HG02798 (cell line): Measurements from ENCODE around the gene CD28.

ENCODE experiments used
- ATAC-seq: cut with Tn5 transposase; IDR thresholded peaks from one replicate; pipeline ENCODE4 v1.9.1; 2021; ENCODE audit warnings: mild to moderate bottlenecking; ENCODE audit not compliant: unreplicated experiment, poor library complexity

Gene CD28

DNA sequence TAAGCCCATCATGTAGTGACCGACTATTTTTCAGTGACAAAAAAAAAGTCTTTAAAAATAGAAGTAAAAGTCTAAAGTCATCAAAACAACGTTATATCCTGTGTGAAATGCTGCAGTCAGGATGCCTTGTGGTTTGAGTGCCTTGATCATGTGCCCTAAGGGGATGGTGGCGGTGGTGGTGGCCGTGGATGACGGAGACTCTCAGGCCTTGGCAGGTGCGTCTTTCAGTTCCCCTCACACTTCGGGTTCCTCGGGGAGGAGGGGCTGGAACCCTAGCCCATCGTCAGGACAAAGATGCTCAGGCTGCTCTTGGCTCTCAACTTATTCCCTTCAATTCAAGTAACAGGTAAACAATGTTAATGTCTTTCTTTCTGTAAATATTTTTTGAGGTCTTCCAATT lies at the start of gene CD28:
CD28 (plus strand) TSS at position 237 of the 400 bp plus-strand sequence; CDS start at position 295, 58 bp downstream.
- ATAC-seq, result peak; percentile 100

DNA sequence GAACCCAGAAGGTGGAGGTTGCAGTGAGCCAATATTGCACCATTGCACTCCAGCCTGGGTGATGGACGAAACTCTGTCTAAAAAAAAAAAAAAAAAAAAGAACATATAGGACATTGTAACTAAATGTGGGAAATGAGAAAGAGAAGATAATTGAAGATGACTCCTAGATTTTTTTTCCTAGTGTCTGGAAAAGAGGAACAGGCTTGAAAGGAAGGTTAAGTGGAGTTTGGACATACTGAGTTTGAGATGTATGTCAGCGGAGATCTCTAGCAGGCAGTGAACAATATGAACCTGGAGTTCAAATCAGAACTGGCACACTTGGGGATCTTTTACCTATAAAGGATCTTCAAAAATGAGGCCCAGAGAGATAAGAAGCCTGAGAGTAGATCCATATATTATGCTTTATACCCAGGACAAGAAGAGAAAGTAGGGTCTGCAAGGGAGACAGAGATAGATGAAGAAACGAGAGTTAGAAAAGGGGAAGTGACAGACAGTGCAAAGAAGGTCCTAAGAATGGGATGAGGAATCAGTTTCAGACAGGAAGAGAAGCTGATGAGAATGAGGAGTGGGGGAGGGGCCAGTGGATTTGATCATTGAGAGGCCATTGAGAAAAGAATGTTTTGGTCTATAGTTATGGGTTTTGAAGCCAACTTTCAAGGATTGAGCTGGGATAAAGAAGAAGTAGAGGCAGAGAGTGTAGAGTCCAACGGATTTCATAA lies 46.9 kb upstream of the CD28 start:
- ATAC-seq, result peak; percentile 32

DNA sequence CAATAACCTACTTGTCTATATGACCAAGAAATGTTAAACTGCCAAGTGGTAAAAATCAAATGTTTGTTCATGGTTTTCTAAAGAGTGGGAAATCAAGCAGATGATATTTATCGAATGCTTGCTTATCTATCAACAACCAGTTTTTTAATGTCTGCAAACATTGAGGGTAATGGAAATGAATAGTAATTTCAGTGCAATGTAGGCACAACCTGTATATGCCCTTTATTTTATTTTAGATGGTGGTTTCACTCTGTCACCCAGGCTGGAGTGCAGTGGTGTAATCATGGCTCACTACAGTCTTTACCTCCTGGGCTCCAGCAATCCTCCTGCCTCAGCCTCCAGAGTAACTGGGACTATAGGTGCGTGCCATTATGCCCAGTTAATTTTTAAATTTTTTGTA lies 46.0 kb upstream of the CD28 start:
- no peak for ATAC-seq

DNA sequence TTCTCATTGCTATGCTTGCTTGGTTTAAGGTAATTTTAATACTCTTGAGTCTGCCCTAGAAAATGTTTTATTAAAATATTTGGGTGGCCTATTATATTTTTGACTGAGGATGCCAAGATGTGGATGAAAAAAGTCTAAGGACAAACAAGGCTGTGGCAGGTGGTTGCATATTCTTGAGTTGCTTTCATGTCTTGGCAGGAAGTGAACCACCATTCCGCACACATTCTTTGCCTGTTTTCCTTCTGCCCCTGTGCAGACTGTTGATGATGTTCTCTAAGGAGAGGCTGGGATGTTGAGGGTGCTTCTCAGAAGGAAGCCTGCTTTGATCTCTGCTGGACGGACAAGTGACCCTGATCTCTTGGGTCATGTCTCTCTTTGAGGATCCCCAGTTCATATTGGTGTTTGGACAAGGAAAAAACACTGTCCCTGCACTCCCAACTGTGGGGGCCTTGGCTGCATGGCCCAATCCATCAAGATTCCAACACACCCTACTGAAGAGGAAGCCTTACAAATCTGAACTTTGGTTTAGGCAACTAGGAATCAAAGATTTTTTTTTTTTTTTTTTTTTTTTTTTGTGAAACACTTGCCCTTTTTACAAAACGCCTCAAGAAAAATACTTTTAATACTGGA lies 45.0 kb upstream of the CD28 start:
- ATAC-seq, result no peak

DNA sequence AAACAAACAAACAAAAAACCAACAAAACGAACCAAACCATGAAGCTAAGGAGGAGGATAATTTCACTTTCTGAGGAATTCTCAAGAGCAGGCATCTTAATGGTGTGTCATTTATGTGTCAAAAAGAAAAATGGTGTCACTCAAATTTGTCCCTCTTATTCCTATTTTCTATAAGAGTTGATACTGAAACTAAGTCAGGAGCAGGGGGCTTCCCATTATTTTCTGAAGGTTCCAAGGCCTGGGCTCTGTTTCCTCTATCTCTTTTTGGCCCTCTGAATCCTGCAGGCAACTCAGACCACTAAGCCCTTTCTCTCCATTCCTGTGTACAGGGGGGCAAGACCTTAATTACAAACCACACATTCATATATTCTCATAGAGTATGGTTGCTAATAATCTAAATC lies 44.0 kb upstream of the CD28 start:
- no peak for ATAC-seq

DNA sequence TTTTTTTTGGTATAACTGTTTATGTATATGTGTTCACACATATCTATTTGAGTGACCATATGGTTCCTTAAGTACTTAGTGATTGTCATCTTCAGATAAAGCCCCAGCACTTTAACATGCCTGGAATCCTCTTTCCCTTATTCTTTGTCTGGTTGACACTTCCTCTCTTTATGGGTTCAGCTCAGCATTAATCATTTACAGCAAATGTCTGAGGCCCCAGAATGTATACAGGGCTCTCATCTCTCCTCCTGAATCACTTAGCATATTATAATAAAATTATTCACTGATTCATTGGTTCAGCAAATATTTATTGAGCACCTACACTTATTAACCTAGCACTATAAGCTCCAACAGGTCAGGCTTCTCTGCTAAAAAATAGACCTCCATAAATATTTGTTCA lies 43.5 kb upstream of the CD28 start:
- ATAC-seq, result no peak

DNA sequence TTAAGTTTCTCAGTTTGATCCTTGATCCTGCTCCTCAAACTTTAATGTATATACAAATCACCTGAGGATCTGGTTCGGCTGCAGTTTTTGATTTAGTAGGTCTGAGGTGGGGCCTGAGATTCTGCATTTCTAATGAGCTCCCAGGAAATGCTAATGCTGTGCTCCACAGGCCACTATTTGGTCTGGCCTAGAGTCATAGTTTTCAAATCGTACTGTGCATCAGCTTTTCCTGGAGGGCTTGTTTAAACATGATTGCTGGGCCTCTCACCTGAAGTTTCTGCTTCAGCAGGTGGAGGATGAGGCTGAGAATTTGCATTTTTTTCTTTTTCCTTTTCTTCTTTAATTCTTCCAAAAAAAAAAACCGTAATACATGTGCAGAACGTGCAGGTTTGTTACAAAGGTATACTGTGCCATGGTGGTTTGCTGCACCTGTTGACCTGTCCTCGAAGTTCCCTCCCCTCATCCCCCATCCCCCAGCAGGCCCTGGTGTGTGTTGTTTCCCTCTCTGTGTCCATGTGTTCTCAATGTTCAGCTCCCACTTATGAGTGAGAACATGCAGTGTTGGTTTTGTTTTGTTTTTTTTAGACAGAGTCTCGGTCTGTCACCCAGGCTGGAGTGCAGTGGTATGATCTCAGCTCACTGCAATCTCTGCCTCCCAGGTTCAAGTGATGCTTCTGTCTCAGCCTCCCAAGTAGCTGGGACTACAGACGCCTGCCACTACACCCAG lies 42.2 kb upstream of the CD28 start:
- ATAC-seq, result no peak

DNA sequence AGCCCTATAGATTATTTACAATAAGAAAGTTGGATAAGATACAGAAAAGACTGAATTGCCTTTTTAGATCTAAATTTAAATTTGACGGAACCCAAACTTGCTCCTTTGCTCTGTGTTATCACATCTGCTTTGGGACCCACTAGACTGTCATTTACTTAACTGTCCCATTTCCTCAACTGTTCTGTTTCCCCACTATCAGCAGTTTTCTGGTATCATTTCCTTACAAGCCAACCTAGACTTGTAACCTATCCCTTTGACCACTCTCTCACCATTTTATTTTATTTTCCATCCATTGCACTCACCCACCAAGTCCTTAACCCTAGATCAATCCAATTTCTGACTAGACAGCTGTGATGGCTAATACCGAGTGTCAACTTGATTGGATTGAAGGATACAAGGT lies 38.6 kb upstream of the CD28 start:
- ATAC-seq, result no peak

DNA sequence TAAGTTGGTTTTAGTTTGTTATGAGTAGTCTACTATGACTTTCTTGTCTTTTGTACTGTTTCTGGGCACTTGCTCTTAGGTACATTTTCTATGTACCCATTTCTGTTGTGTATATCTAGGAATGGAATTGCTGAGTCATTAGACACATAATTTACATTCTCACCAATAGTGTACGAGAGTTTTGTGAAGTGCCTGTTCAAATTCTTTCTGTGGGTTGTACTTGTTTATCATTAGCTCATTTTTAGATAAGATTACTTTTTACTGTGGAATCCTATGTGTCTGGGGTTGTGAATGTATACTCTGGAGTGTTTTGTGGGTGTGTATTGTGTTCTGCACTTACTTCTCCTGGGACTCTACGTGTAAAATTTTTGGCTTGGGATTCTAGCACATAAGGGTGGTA lies 36.6 kb upstream of the CD28 start:
- no peak for ATAC-seq

DNA sequence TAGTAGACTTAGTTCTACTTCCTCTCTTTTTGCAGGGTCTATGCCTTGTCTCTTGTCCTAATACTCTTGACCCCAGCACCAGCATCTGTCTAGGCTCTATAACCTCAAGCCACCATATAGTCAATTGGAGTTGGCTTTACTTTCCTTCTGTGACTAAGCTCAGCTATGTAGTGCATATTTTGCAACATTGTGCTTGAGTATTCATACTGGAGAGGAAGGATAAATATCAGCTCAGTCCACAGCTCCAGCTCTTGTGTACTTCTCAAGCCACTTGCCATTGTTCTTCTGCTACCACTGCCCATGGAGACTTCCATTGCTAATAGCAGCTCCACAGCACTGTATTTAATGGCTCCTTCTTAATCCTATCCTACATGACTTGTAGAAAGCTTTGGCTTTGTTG lies 35.5 kb upstream of the CD28 start:
- no peak for ATAC-seq

DNA sequence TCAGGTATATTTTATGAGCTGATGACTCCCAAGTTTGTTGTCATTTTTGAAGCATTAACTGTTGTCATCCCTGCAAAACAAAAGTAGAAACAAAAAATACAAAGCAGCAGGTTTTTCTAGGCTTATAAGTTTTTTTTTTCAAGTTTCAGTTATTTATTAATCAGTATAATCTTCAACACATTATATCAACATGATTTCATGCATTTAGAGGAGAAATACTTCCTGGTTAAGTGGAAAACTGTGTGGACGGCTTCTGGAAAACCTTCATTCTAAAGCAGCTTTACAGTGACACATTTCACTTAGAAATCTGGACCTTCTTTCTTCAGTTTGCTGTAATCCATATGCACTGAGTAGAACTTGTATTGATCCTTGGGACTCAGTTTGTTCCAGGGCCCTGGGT lies 34.6 kb upstream of the CD28 start:
- ATAC-seq, result no peak

DNA sequence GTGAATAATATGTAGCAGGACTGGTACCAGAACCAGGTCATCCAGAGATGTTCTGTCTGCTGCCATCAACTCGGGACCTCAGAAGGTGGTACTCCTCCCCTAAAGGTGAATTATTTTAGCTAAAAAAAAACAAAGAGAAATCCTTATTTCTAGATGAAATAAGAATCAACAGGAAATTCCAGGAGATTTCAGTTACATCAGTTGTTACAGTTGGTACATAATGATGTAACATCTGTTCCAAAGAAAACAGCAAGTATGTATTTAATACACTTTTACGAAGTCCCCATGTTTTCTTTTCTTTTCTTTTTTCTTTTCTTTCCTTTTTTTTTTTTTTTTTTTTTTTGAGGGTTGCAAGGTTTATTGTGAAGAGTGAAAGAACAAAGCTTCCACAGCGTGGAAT lies 33.6 kb upstream of the CD28 start:
- ATAC-seq, result no peak

DNA sequence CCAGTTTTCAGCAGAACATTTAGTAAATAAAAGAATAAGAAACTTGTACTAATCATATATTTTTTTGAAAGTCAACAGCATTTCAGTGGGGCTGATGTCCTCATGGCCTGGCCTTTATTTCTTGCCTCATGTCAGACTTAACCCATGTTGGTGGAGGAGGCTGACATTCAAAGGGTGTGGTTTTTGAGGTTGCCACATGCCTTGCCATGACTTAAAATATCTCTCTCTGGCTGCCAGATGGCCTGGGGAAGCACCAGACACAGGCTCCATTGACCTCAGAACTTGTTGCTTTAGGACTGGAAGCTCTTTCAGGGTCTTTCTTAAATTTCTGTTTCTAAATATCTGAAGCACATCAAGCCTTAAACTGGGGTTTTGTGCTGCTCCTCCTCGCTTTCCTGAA lies 32.5 kb upstream of the CD28 start:
- ATAC-seq, result peak; percentile 99

DNA sequence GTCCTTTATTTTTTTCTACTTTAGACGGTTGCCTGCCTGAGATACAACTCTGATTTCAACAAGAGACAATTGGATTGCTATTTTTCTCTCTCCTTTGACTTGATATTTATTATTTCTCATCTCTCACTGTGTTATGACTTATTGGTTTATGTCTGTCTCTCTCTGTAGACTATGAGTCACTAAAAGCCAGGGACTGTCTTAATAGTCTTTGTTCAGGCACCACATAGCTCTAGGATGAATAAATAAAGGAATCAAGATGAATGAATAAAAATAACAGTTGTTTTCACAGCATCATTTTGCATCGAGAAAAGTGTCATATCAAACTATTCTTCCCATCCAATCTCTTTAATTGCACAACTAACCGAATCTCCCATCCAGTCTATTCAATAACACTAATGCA lies 31.4 kb upstream of the CD28 start:
- ATAC-seq, result no peak

DNA sequence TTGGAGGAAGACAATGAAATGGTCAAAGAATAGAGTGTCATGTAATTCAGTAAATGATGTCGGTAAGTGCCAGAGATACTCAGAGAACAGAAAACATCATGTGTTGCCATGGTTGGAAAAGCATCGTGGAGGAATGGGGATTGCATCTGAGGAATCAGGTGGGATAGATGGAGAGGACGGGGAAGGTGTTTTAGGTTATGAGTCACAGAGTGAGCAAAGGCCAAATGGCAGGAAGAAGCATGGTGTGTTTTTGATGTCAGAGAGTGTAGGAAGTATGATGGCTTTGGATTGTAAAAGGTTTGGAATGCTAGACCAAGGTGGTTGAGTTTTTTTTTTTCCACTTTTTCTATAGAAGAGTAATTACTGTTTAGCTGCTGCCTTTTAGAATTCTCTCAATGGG lies 27.5 kb upstream of the CD28 start:
- no peak for ATAC-seq

DNA sequence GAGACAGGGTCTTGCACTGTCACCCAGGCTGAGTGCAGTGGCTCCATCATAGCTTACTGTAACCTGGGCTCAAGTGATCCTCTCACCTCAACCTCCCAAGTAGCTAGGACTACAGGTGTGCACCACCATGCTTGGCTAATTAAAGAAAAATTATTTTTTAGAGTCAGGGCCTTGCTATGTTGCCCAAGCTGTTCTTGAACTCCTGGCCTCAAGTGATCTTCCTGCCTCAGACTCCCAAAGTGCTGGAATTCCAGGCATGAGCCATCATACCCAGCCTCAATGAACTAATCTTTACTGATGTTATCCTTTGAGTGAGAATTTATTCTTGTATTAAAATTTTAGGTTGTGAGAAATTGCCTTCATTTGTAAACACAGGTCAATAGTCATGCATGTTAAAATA lies 27.0 kb upstream of the CD28 start:
- ATAC-seq, result no peak

DNA sequence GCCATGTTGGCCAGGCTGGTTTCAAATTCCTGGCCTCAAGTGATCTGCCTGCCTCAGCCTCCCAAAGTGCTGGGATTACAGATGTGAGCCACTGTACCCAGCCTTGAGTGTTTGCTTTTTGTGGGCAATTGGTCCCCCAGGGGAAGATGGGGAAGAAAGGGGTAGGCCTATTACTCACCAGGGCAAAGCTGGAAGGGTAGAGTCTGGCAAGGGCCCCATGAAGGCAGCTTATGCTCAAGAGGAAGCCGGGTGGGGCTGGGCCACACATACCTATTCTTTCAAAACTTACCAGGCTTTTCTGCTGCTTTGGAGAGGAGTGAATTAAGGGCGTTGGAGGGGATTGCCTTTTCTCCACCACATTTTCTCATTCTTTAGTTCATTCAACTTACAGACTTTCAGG lies 24.5 kb upstream of the CD28 start:
- ATAC-seq, result no peak

DNA sequence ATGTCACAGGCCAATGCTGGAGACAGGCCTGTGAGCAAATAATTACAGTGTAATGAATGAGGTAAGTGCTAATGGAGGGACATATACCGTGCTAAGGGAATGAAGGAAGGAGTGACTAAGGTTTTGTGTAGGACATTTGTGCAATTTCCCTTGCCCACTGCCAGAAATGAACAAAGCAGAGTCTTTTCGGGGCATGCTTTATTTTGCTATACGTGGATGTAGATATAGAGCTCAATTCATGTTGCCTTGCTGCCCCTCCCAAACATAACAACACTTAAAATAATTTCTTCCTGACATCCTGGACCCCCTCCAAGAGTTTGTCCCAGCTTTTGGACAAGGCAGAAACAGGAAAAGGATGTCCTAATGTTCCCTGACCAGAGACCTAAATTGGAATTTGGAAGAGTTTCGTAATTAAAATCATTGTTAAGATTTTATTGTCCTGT lies 23.7 kb upstream of the CD28 start:
- ATAC-seq, result no peak

DNA sequence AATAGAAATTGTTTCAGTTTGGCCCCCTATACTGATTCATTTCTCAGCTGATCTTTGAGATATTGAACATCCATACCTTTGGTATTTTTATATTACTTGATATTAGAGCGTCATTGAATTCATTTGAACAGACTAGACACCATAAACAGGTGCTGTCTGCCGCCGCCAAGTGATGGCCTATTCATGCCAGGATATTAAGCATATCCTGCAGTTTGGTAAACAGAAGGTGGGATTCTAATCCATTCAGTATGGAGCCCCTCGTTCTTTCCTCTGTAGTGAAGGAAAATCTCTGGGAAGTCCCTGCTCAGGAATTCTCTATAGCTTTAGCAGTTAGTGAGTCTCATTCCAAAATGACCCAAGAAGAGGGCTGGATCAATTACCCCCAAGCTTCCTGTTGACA lies 23.0 kb upstream of the CD28 start:
- no peak for ATAC-seq

DNA sequence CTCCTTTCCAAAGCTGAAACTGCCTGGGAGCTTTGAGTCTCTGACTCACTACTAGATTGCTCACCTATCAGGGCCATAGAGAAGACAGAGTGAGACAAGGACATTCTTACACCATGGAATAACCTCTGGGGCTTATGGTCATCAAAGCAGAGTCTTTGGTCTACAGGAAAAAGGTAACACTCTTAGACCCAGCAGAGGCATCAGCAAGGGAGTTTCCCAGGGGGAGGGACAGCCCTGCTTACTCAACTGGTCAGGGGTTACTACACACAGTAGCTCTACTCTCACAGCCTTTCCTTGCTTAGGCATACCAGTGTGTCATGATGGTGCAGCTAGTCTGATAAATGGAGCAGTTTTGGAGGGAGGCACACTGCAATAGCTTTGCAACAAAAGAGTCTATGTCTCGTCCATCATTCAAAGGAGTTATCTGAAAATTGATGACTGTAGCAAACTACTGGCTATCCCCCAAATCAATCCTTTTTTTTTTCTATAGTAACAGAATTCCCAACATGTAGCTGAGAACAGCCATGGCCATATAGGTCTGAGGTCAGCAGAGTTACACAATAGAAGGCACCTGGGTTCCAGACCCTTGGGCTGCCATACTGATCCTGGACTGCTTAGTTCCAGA lies 22.4 kb upstream of the CD28 start:
- peak; percentile 87 for ATAC-seq

DNA sequence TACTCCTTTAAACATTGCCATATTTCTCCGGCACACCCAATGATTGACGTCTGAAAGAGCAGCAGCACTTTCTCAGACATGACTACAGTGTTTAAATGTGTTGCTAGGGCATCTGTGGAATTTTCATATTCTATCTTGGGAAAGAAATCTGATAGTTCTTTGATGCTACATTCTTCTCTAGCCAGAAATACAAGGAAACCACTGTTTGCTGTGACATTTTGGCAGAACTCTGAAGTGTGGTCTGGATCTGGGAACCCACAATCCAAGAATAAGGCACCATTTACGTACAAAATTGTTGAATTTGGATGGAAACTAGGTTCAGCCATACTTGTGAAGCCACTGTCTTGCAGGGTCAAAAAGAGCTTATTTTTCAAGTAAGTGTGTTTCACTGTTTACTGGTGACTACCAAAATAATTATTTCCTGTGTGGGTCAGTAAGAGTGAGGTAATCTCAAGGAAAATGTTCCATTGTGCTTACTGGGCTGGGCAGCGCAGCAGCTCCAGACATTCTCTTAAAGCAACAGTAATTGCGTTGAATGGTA lies 21.3 kb upstream of the CD28 start:
- ATAC-seq, result no peak
